Measurements from ENCODE around the gene DENR.
"Not testable (repeated sequence)": the region's sequence is repeated elsewhere in the genome, so short reads cannot be mapped to it uniquely, and the experiment has no call there.

The DENR gene

GRCh38 chr12:122738571-122738970 is 14.1 kb upstream of the DENR start:
- intact Hi-C loops (cut with DNase I), result no loop called here
- no peak for DNase-seq

DNA sequence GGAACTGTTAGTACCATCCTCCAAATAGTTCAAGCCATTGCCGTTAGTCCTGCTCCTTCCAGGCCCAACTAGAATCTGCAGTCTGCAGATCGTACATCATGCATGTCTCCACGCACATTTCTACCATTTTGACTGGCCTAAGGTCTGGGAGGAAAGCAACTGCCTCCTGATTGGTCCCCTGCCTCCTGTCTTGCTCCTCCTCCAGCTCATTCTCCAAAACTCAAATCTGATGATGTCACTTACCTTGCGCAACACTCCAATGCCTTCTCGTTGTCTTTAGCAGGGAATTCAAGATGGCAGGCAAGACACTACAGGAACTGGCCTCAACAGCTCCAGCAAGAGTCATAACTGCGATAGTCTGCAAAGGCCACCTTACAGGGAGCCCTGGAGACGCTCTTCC is 12.3 kb upstream of the DENR start:
- intact Hi-C loops (cut with DNase I), result no loop called here
- no peak for DNase-seq

GRCh38 chr12:122743895-122744525 is 8.6 kb upstream of the DENR start:
- intact Hi-C loops (cut with DNase I), result no loop called here

DNA sequence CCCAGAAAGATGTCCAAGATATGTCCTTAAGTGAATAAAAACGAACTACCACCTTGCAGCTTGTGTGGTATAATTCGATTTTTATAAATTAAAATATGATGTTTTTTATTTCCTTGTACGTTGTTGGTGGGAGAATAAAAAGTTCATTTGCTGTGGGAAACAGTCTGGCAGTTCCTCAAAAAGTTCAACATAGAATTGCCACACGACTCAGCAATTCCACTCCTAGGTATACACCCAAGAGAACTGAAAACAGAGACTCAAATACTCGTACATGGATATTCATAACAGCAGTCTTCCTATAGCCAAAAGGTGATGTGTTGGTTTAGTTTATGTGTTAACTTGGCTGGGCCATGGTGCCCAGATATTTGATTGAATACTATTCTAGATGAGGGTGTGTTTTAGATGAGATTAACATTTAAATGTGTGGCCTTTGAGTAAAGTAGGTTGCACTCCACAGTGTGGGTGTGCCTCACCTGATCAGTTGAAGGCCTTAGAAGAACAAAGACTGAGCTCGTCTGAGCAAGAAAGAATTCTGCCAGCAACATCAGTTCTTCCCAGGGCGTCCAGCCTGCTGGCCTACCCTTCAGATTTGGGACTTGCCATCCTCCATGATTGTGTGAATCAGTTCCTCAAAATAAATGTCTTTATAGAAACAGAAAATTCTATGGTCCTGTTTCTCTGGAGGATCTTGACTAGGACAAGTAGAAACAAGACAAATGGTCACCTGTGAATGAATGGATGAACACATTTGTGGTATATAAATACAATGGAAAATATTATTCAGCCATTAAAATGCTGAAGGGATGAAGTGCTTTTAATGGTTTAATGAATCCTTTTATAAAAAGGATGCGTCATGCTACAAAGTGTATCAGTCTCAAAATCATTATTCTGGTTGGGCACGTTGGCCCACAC is 5.1 kb upstream of the DENR start:
- intact Hi-C loops (cut with DNase I), result no loop called here
- DNase-seq, result no peak

More at GRCh38 chr12:122743895-122744525, 8.6 kb upstream of the DENR start:
- peak in 1 of 10 donors; percentile 17 for DNase-seq

DNA sequence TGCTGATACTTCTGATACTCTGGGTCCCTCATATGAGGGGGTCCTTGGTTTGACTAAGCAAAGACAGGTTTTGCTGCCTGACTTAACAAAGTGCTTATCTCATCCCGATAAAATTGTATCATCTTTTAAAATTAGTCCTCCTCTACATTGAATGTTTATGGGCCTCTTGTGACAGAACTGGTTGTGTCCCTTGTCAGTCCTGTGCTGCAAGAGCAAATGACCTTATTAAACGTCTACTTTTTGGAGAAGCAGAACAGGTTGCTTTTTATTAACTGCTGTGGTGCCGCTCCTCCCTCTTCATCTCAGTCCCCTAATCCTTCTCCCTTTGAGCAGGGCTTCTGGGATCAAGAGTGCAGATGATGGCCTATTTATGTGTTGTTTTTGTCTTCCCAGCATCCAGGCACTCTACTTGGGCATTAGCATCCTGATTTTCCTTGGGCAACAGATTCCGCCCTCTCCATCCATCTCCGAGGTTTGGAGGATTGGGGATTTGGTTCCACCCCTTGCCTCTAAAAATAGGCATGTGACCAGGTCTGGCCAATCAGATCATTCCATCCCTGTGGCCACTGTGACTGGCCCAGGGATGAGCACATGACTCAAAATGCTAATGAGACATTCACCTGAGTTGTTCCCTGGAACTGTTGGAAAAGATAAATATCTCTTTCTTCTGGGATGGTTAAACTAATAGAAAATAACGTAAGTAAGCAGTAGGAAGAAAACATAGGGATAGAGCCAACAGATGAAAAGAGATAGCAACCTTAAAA is 2.9 kb upstream of the DENR start:
- intact Hi-C loops (cut with DNase I), result loop anchor here (10.0 kb wide), 1 partner anchor 345 kb away; no protein-coding TSS in a partner anchor
- DNase-seq, result no peak

- intact Hi-C loops (cut with DNase I), result loop anchor here (10.0 kb wide), 1 partner anchor 346 kb away; no protein-coding TSS in a partner anchor
- not testable (repeated sequence) for DNase-seq
These were observed 1.7 kb upstream of the DENR start for GRCh38 chr12:122750781-122751515.

DNA sequence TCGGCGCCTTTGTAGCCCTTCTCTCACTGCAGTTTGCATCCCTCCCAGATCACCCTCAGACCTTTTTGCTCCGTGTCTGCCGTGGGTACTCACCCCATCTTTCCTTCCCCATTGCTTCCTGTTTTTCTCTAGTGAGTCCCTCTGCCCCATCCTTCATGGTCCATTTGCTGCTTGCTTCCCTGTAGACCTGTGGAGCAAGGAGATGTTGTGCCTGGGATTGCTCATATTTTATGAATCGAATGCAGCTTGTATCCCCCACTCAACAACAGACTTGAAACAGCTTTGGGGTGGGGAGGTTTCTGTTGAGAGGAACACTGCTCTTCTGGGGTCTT is 661 bp downstream of the DENR start:
- intact Hi-C loops (cut with DNase I), result loop anchor here (10.0 kb wide), 1 partner anchor 348 kb away; no protein-coding TSS in a partner anchor
- DNase-seq, result no peak

DNA sequence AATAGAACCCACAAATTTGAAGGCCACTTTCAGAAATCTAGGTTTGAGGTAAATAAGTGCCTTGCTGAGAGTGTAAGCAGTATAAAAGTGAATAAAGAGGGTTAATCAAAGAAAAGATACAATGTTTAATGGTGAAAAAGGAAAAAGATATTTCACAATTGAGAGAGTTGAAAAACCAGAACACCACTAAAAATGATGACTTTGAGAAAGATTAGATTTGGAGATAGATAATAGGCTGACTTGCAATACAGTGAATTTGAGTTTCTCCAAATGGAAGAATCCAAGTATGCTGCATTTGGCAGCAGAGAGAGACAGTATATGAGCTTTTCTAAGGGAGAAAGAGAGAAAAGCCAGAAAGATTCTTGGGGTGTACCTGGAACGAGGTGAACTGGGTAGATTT is 2.2 kb downstream of the DENR start:
- no peak for DNase-seq

GRCh38 chr12:122757568-122757967 is 4.9 kb downstream of the DENR start:
- intact Hi-C loops (cut with DNase I), result loop anchor here (10.0 kb wide), 1 partner anchor 353 kb away; no protein-coding TSS in a partner anchor
- DNase-seq, result no peak

More for the DNA sequence above, 2.2 kb downstream of the DENR start:
- intact Hi-C loops (cut with DNase I), result loop anchor here (10.0 kb wide), 1 partner anchor 350 kb away; no protein-coding TSS in a partner anchor

DNA sequence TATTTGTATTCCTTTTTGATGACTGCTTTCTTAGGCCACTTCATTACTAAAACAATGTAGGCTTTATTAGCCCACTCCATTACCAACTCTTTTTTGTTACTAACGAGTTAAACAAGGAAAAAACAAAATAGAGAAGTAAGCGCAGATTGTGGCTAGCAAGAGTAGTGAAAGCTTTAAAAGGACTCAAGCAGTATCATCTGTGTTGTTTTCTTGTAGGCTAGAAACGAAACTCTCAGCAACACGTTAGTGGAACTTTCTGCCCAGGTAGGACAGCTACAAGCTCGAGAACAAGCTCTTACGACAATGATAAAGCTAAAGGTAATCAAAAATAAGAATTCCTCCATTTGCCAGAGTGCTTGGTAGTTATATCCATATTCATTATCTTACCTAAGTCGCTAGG is 32.9 kb downstream of the DENR start:
- intact Hi-C loops (cut with DNase I), result no loop called here
- DNase-seq, result no peak

- DNase-seq, result no peak
- intact Hi-C loops (cut with DNase I), result no loop called here
These were observed 35.8 kb downstream of the DENR start for GRCh38 chr12:122788387-122788786.

GRCh38 chr12:122789637-122790036 is 37.0 kb downstream of the DENR start:
- intact Hi-C loops (cut with DNase I), result loop anchor here (10.0 kb wide), 1 partner anchor 75 kb away; no protein-coding TSS in a partner anchor
- DNase-seq, result no peak

- no peak for DNase-seq
- intact Hi-C loops (cut with DNase I), result loop anchor here (10.0 kb wide), 1 partner anchor 74 kb away; no protein-coding TSS in a partner anchor
These were observed 37.9 kb downstream of the DENR start for GRCh38 chr12:122790393-122791075.

GRCh38 chr12:122793685-122794106 is 41.1 kb downstream of the DENR start:
- intact Hi-C loops (cut with DNase I), result loop anchor here (2.0 to 10.0 kb wide), 2 partner anchors 71 to 159 kb away; no protein-coding TSS in a partner anchor
- peak in 1 of 10 donors; percentile 10 for DNase-seq

DNA sequence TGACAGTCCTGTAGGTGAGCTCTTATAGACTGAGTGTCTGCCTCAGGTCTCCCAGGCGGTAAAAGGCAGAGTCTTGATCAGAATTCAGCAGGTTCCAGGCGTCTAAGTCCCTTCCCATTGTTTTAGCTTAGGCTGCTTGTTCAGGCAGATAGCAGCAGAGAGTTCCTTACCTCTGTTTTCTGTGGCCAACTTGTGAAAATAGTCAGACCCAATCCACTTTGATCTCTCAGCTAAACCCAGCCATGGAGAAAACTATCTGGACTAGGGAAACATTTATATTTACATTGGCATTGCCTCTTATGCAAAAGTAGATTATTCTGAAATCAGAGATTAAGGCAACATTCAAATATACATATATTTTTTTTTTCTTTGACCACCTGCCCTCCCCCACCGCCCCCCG is 43.2 kb downstream of the DENR start:
- DNase-seq, result no peak
- intact Hi-C loops (cut with DNase I), result loop anchor here (2.0 to 10.0 kb wide), 2 partner anchors 69 to 157 kb away; no protein-coding TSS in a partner anchor

DNA sequence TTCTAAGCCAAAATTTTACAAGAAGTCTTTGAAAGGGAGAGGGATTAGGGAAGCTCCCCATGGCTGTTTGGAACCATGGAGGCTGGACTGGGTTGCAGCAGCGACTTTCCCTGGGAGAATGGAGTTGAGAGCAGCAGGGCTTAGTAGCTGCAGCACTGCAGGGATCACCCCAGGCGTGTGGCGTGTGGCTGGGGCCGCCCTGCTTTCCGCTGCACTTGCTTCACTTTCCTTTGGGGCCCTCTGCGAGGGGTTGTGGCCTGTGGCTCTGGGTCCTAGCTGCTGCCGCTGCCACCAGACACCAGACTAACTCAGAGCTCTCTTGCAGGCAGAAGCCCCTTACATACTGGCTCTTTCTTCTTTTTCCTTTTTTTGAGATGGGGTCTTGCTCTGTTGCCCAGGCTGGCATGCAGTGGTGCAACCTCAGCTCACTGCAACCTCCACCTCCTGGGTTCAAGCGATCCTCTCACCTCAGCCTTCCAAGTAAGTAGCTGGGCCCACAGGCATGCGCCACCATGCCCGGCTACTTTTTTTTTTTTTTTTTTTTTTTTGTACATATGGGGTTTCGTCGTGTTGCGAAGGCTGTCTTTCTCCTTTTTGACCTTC is 47.1 kb downstream of the DENR start:
- intact Hi-C loops (cut with DNase I), result loop anchor here (10.0 kb wide), 1 partner anchor 65 kb away; no protein-coding TSS in a partner anchor
- no peak for DNase-seq

DNA sequence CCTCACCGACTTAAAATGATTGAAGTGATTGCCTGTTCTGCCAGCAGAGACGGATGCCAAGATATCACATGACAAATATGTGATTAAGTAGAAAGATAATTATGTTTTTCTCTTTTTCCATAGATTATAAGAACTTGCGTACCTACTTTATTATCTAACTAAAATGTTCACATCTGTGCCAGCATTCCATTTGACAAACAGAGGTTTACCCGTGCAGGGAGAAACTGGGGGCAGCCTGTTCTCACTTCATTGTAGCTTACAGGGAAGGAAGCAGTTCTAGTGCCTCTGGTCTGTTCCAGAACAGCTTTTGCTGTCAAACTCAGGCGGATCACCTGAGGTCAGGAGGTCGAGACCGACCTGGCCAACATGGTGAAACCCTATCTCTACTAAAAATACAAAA is 51.3 kb downstream of the DENR start:
- DNase-seq, result no peak
- intact Hi-C loops (cut with DNase I), result no loop called here

GRCh38 chr12:122804957-122805356 is 52.3 kb downstream of the DENR start:
- DNase-seq; intact Hi-C loops (cut with DNase I): not testable (repeated sequence)

DNA sequence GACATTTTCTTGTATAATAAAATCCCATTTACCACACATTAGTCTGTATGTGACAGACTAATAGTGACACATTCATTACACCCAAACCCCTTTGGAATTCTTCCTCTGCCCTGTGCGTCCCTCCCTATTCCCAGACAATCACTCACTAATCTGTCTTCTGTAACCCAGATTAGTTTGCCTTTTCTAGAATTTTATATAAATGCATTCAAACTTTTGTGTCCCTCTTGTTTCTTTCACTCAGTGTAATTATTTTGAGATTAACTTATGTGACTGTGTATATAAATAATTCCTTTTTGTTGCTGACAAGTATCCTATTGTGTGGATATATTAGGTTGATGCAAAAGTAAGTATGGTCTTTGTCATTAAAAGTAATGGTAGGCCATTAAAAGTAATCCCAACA is 55.0 kb downstream of the DENR start:
- no peak for DNase-seq
- intact Hi-C loops (cut with DNase I), result no loop called here
